Large intestine (tissue), 3 donors: ENCODE measurements around the gene CAMSAP3. TPM values are rescaled to one million over a fixed set of nuclear protein-coding genes. Genes with fewer than 3 reads are reported as not detected.
"Not testable (repeated sequence)": the region's sequence is repeated elsewhere in the genome, so short reads cannot be mapped to it uniquely, and the experiment has no call there.

Experiments used
- DNase-seq, 2 donors: peaks; one replicate each; pipeline versions ENCODE4 v3.0.0 to v3.0.0-alpha.2; 2013
- H3K27ac ChIP-seq: one replicate; pipeline ENCODE4 v1.5.1; 2013; ENCODE audit warnings: low read length
- H3K27me3 ChIP-seq: 2 replicates; pipeline ENCODE4 v1.6.1; 2013; ENCODE audit warnings: low read length; ENCODE audit not compliant: control insufficient read depth, insufficient read depth
- H3K36me3 ChIP-seq: 2 replicates; pipeline ENCODE4 v1.6.1; 2013; ENCODE audit warnings: low read length; ENCODE audit not compliant: control insufficient read depth, insufficient read depth
- H3K4me1 ChIP-seq: one replicate; pipeline ENCODE4 v1.6.1; 2013; ENCODE audit warnings: low read length; ENCODE audit not compliant: control insufficient read depth, insufficient read depth
- H3K4me3 ChIP-seq: one replicate; pipeline ENCODE4 v1.5.1; 2013; ENCODE audit warnings: low read length
- H3K9me3 ChIP-seq: one replicate; pipeline ENCODE4 v1.6.1; 2013; ENCODE audit warnings: mild to moderate bottlenecking, low read depth, low read length, moderate library complexity; ENCODE audit not compliant: control insufficient read depth
- WGBS: methylation state at CpG from one replicate; pipeline ENCODE4 v1.1.5; 2013; ENCODE audit warnings: low lambda C conversion rate; ENCODE audit not compliant: insufficient coverage; 5-methylcytosine and 5-hydroxymethylcytosine counted together
- polyA plus RNA-seq: library from polyadenylated mRNA; unstranded; fragments of 120-200 nt; gene quantifications from one replicate; pipeline ENCODE4 v1.2.1, GENCODE V29; 2013

The CAMSAP3 gene
- polyA plus RNA-seq, 1 donor, result 73.9 TPM

GRCh38 chr19:7642295-7643030, 46.8 kb downstream of the CAMSAP3 start:
- no peak overlapping the region for H3K27ac ChIP-seq
- H3K27me3 ChIP-seq, result no peaks in the 10 kb centered on the region
- H3K36me3 ChIP-seq, result peaks cover 32% of the 10 kb centered on the region
- peaks cover 6% of the 10 kb centered on the region for H3K4me1 ChIP-seq
- no peak overlapping the region for H3K4me3 ChIP-seq
- H3K9me3 ChIP-seq, result no peaks in the 10 kb centered on the region
- no peak for DNase-seq
- WGBS, result no CpG with 5 or more reads among the region's 27 CpGs

- Histone ChIP-seq H3K4me1 (peaks cover 3% of the 10 kb centered on the region), H3K9me3 (no peaks in the 10 kb centered on the region), H3K4me3 (no peak overlapping the region), H3K27me3 (no peaks in the 10 kb centered on the region), H3K27ac (no peak overlapping the region), H3K36me3 (peaks cover 32% of the 10 kb centered on the region)
- DNase-seq, result no peak
- no CpG with 5 or more reads among the region's 8 CpGs for WGBS
Measured at GRCh38 chr19:7643031-7643415, 47.4 kb downstream of the CAMSAP3 start.

GRCh38 chr19:7643629-7644549, 48.2 kb downstream of the CAMSAP3 start:
- peak in 1 of 2 donors; percentile 35 for DNase-seq
- H3K27me3 ChIP-seq, H3K4me3 ChIP-seq, H3K9me3 ChIP-seq, H3K4me1 ChIP-seq, H3K27ac ChIP-seq: not testable (repeated sequence)
- peaks cover 28% of the 10 kb centered on the region for H3K36me3 ChIP-seq
- no CpG with 5 or more reads among the region's 10 CpGs for WGBS

GRCh38 chr19:7644550-7644877, 48.9 kb downstream of the CAMSAP3 start:
- Histone ChIP-seq H3K27me3 (no peaks in the 10 kb centered on the region), H3K27ac (no peak overlapping the region), H3K4me3 (no peak overlapping the region), H3K4me1 (no peaks in the 10 kb centered on the region), H3K36me3 (peaks cover 25% of the 10 kb centered on the region), H3K9me3 (no peaks in the 10 kb centered on the region)
- DNase-seq, result no peak
- no CpG with 5 or more reads among the region's 20 CpGs for WGBS

- Histone ChIP-seq H3K9me3 (no peaks in the 10 kb centered on the region), H3K36me3 (peaks cover 23% of the 10 kb centered on the region), H3K27ac (no peak overlapping the region), H3K4me1 (no peaks in the 10 kb centered on the region), H3K27me3 (no peaks in the 10 kb centered on the region), H3K4me3 (no peak overlapping the region)
- no peak for DNase-seq
- WGBS, result no CpG with 5 or more reads among the region's 14 CpGs
Measured at GRCh38 chr19:7645163-7645562, 49.5 kb downstream of the CAMSAP3 start.

GRCh38 chr19:7645656-7646425, 50.2 kb downstream of the CAMSAP3 start:
- 76% methylated on average over 7 of the region's 20 CpGs for WGBS
- Histone ChIP-seq H3K36me3 (peaks cover 23% of the 10 kb centered on the region), H3K4me1 (no peaks in the 10 kb centered on the region), H3K4me3 (no peak overlapping the region), H3K9me3 (no peaks in the 10 kb centered on the region), H3K27me3 (no peaks in the 10 kb centered on the region), H3K27ac (no peak overlapping the region)
- DNase-seq, result no peak

- Histone ChIP-seq H3K27ac (no peak overlapping the region), H3K4me1 (no peaks in the 10 kb centered on the region), H3K27me3 (peaks cover 5% of the 10 kb centered on the region), H3K9me3 (no peaks in the 10 kb centered on the region), H3K4me3 (no peak overlapping the region), H3K36me3 (peaks cover 22% of the 10 kb centered on the region)
- DNase-seq, result no peak
- WGBS, result no CpG with 5 or more reads among the region's 8 CpGs
Measured at GRCh38 chr19:7646426-7646700, 50.7 kb downstream of the CAMSAP3 start.

- no peaks in the 10 kb centered on the region for H3K4me1 ChIP-seq
- DNase-seq, result no peak
- no CpG with 5 or more reads among the region's 26 CpGs for WGBS
- H3K36me3 ChIP-seq, result peaks cover 21% of the 10 kb centered on the region
- no peak overlapping the region for H3K27ac ChIP-seq
- no peak overlapping the region for H3K4me3 ChIP-seq
- peaks cover 5% of the 10 kb centered on the region for H3K27me3 ChIP-seq
- no peaks in the 10 kb centered on the region for H3K9me3 ChIP-seq
Measured at GRCh38 chr19:7647156-7647555, 51.5 kb downstream of the CAMSAP3 start.

- H3K27me3 ChIP-seq, result peaks cover 5% of the 10 kb centered on the region
- H3K9me3 ChIP-seq, result no peaks in the 10 kb centered on the region
- peaks cover 16% of the 10 kb centered on the region for H3K36me3 ChIP-seq
- no peak for DNase-seq
- no CpG with 5 or more reads among the region's 15 CpGs for WGBS
- no peak overlapping the region for H3K4me3 ChIP-seq
- H3K4me1 ChIP-seq, result no peaks in the 10 kb centered on the region
- no peak overlapping the region for H3K27ac ChIP-seq
Measured at GRCh38 chr19:7648265-7649014, 52.8 kb downstream of the CAMSAP3 start.

GRCh38 chr19:7650148-7650547, 54.5 kb downstream of the CAMSAP3 start:
- Histone ChIP-seq H3K27ac (no peak overlapping the region), H3K36me3 (peaks cover 11% of the 10 kb centered on the region), H3K4me3 (no peak overlapping the region), H3K4me1 (no peaks in the 10 kb centered on the region), H3K27me3 (peaks cover 5% of the 10 kb centered on the region), H3K9me3 (no peaks in the 10 kb centered on the region)
- WGBS, result no CpG with 5 or more reads among the region's 2 CpGs
- no peak for DNase-seq
